HepG2 (cell line): Measurements from ENCODE around the gene CCL17. TPM values are rescaled to one million over a fixed set of nuclear protein-coding genes. Genes with fewer than 3 reads are reported as not detected.

Experiments
- HNRNPK ChIP-seq: fragments of 200-400 bp; formaldehyde crosslinking; IDR thresholded peaks from 2 replicates; pipeline ENCODE4 v1.6.1; 2018; ENCODE audit warnings: low read length, low read depth, moderate library complexity, mild to moderate bottlenecking; ENCODE audit not compliant: poor library complexity, severe bottlenecking
- NFE2L1 ChIP-seq: sonication (generic); formaldehyde crosslinking; IDR thresholded peaks from 2 replicates; pipeline ENCODE4 v1.4.0; 2020; ENCODE audit warnings: missing genetic modification reagents, mild to moderate bottlenecking, borderline replicate concordance
- RBFOX2 ChIP-seq: fragments of 200-400 bp; formaldehyde crosslinking; IDR thresholded peaks from 2 replicates; pipeline ENCODE4 v1.6.1; 2017; ENCODE audit warnings: low read depth, mild to moderate bottlenecking, low read length
- RBM22 ChIP-seq: fragments of 200-400 bp; formaldehyde crosslinking; optimal IDR thresholded peaks from 2 replicates; pipeline ENCODE3; 2017; ENCODE audit warnings: mild to moderate bottlenecking, low read length, moderate library complexity
- SALL2 ChIP-seq: sonication (generic); formaldehyde crosslinking; IDR thresholded peaks from 2 replicates; pipeline ENCODE4 v1.8.1; 2023; ENCODE audit warnings: mild to moderate bottlenecking, missing genetic modification reagents, inconsistent platforms
- SAP130 ChIP-seq: IDR thresholded peaks from 2 replicates; pipeline ENCODE4 v1.6.1; 2016; ENCODE audit warnings: low read depth
- XRCC5 ChIP-seq: fragments of 200-400 bp; formaldehyde crosslinking; optimal IDR thresholded peaks from 2 replicates; pipeline ENCODE3; 2017; ENCODE audit warnings: mild to moderate bottlenecking, low read length
- ZNF33B ChIP-seq: sonication (generic); formaldehyde crosslinking; IDR thresholded peaks from 2 replicates; pipeline ENCODE4 v1.5.1; 2020; ENCODE audit warnings: mild to moderate bottlenecking, missing genetic modification reagents
- ZNF629 ChIP-seq: sonication (generic); formaldehyde crosslinking; conservative IDR thresholded peaks from 2 replicates; pipeline ENCODE4 v1.5.0; 2020; ENCODE audit warnings: missing genetic modification reagents
- ZNF709 ChIP-seq: sonication (generic); formaldehyde crosslinking; IDR thresholded peaks from 2 replicates; pipeline ENCODE4 v1.5.0; 2020; ENCODE audit warnings: mild to moderate bottlenecking, missing genetic modification reagents
- ZNF772 ChIP-seq: sonication (generic); formaldehyde crosslinking; IDR thresholded peaks from 2 replicates; pipeline ENCODE4 v1.5.0; 2020; ENCODE audit warnings: mild to moderate bottlenecking, missing genetic modification reagents
- polyA plus RNA-seq, 8 experiments: library from polyadenylated mRNA; depleted of rRNA in 3 of 8; stranded (reverse) in 7 of 8; unstranded in 1 of 8; fragments of >200 nt; fragmentation: Illumina TruSeq in 4 of 8; extraction: Trizol in 4 of 8; gene quantifications; 2 replicates each; pipeline versions ENCODE4 v1.2.1 to v1.2.3, GENCODE V29; 2011 to 2016; ENCODE audit warnings: low read depth in 4 of 8, missing spikeins in 1 of 8, mixed read lengths in 1 of 8; ENCODE audit not compliant: insufficient read depth in 1 of 8
- total RNA-seq, 5 experiments: library from RNA; depleted of rRNA; stranded (reverse); fragments of >200 nt; fragmentation: Illumina TruSeq; extraction: Trizol; gene quantifications; 2 replicates each; pipeline ENCODE4 v1.2.3, GENCODE V29; 2016; ENCODE audit warnings: low read depth in 1 of 5
- TF ChIP-seq, protein P1 (sequence below): sonication (generic); formaldehyde crosslinking; IDR thresholded peaks from 2 replicates; pipeline ENCODE4 v1.5.1; 2020; ENCODE audit warnings: missing genetic modification reagents, mild to moderate bottlenecking, borderline replicate concordance
- TF ChIP-seq, protein P2 (sequence below): sonication (generic); formaldehyde crosslinking; IDR thresholded peaks from 2 replicates; pipeline ENCODE4; 2020; ENCODE audit warnings: missing genetic modification reagents, mild to moderate bottlenecking, borderline replicate concordance
- TF ChIP-seq, protein P3 (sequence below): sonication (generic); formaldehyde crosslinking; IDR thresholded peaks from 2 replicates; pipeline ENCODE4 v1.4.0; 2020; ENCODE audit warnings: mild to moderate bottlenecking, missing genetic modification reagents
- TF ChIP-seq, protein P4 (sequence below): sonication (generic); formaldehyde crosslinking; IDR thresholded peaks from 2 replicates; pipeline ENCODE4 v1.4.0; 2020; ENCODE audit warnings: missing genetic modification reagents
- TF ChIP-seq, protein P5 (sequence below): sonication (generic); formaldehyde crosslinking; IDR thresholded peaks from 2 replicates; pipeline ENCODE4 v1.8.1; 2022; ENCODE audit warnings: low read depth, mild to moderate bottlenecking, missing genetic modification reagents

The CCL17 gene
- total and polyA plus RNA-seq, 2 of the 13 experiments (the other 11 are each of a cell fraction or from before 2014, with no cell fraction given) = not detected

DNA sequence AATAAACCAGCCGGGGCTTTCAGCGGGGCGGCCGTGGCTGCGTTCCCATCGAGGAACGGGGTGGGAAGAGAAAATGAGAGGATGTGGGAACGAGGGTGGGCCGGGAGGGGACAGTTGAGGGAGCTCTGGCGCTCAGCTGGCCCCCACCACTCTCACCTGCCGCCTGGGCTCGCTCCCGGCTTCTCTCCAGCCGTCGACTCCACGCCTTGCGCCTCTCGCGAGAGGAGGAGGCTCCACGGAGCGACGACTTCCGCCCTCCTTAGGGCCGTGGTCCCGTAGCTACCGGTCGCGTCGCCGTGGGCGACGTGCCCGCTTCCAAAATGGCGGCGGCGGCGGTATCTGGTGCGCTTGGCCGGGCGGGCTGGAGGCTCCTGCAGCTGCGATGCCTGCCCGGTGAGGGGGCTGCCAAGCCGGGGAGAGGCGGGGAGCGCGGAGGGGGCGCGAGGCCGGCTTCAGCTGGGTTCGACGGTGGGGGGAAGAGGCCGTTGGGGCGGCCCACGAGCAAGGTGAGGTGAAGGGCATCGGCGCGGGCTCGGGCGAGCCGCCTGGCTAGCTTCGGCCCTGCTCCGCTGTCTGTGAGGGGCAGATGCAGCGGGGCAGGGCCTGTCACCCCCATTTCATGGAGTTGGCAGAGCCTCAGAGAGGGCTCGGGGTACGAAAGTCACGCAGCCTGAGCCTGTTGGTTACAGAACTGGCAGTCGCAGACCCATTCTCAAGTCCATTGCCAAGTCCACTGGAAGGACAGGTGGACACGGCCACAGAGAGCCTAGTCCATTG is 42.8 kb downstream of the CCL17 start, which contains the start of the genes CIAPIN1 and COQ9 (continued):
- TF ChIP-seq, protein P1, sequence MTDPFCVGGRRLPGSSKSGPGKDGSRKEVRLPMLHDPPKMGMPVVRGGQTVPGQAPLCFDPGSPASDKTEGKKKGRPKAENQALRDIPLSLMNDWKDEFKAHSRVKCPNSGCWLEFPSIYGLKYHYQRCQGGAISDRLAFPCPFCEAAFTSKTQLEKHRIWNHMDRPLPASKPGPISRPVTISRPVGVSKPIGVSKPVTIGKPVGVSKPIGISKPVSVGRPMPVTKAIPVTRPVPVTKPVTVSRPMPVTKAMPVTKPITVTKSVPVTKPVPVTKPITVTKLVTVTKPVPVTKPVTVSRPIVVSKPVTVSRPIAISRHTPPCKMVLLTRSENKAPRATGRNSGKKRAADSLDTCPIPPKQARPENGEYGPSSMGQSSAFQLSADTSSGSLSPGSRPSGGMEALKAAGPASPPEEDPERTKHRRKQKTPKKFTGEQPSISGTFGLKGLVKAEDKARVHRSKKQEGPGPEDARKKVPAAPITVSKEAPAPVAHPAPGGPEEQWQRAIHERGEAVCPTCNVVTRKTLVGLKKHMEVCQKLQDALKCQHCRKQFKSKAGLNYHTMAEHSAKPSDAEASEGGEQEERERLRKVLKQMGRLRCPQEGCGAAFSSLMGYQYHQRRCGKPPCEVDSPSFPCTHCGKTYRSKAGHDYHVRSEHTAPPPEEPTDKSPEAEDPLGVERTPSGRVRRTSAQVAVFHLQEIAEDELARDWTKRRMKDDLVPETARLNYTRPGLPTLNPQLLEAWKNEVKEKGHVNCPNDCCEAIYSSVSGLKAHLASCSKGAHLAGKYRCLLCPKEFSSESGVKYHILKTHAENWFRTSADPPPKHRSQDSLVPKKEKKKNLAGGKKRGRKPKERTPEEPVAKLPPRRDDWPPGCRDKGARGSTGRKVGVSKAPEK (CRISPR knock-in tag) = no peak
- TF ChIP-seq, protein P2, sequence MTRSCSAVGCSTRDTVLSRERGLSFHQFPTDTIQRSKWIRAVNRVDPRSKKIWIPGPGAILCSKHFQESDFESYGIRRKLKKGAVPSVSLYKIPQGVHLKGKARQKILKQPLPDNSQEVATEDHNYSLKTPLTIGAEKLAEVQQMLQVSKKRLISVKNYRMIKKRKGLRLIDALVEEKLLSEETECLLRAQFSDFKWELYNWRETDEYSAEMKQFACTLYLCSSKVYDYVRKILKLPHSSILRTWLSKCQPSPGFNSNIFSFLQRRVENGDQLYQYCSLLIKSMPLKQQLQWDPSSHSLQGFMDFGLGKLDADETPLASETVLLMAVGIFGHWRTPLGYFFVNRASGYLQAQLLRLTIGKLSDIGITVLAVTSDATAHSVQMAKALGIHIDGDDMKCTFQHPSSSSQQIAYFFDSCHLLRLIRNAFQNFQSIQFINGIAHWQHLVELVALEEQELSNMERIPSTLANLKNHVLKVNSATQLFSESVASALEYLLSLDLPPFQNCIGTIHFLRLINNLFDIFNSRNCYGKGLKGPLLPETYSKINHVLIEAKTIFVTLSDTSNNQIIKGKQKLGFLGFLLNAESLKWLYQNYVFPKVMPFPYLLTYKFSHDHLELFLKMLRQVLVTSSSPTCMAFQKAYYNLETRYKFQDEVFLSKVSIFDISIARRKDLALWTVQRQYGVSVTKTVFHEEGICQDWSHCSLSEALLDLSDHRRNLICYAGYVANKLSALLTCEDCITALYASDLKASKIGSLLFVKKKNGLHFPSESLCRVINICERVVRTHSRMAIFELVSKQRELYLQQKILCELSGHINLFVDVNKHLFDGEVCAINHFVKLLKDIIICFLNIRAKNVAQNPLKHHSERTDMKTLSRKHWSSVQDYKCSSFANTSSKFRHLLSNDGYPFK (CRISPR knock-in tag) = peak; percentile 94; the same call in 1 of the 2 replicates
- TF ChIP-seq ZNF629 (CRISPR knock-in tag) (peak; percentile 73), RBFOX2 (peak; percentile 99), NFE2L1 (CRISPR knock-in tag) (peak; percentile 88; the same call in 1 of the 2 replicates), SAP130 (CRISPR knock-in tag) (peak; percentile 99), SALL2 (CRISPR knock-in tag) (peak; percentile 99), ZNF772 (CRISPR knock-in tag) (peak; percentile 78; the same call in 1 of the 2 replicates), ZNF709 (peak; percentile 98), XRCC5 (no peak), ZNF33B (CRISPR knock-in tag) (peak; percentile 92), RBM22 (no peak), HNRNPK (peak; percentile 95)
- TF ChIP-seq, protein P3, sequence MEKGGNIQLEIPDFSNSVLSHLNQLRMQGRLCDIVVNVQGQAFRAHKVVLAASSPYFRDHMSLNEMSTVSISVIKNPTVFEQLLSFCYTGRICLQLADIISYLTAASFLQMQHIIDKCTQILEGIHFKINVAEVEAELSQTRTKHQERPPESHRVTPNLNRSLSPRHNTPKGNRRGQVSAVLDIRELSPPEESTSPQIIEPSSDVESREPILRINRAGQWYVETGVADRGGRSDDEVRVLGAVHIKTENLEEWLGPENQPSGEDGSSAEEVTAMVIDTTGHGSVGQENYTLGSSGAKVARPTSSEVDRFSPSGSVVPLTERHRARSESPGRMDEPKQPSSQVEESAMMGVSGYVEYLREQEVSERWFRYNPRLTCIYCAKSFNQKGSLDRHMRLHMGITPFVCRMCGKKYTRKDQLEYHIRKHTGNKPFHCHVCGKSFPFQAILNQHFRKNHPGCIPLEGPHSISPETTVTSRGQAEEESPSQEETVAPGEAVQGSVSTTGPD = no peak
- TF ChIP-seq, protein P4, sequence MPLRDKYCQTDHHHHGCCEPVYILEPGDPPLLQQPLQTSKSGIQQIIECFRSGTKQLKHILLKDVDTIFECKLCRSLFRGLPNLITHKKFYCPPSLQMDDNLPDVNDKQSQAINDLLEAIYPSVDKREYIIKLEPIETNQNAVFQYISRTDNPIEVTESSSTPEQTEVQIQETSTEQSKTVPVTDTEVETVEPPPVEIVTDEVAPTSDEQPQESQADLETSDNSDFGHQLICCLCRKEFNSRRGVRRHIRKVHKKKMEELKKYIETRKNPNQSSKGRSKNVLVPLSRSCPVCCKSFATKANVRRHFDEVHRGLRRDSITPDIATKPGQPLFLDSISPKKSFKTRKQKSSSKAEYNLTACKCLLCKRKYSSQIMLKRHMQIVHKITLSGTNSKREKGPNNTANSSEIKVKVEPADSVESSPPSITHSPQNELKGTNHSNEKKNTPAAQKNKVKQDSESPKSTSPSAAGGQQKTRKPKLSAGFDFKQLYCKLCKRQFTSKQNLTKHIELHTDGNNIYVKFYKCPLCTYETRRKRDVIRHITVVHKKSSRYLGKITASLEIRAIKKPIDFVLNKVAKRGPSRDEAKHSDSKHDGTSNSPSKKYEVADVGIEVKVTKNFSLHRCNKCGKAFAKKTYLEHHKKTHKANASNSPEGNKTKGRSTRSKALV (CRISPR knock-in tag) = no peak; the same call in 1 of the 2 replicates
- TF ChIP-seq, protein P5, sequence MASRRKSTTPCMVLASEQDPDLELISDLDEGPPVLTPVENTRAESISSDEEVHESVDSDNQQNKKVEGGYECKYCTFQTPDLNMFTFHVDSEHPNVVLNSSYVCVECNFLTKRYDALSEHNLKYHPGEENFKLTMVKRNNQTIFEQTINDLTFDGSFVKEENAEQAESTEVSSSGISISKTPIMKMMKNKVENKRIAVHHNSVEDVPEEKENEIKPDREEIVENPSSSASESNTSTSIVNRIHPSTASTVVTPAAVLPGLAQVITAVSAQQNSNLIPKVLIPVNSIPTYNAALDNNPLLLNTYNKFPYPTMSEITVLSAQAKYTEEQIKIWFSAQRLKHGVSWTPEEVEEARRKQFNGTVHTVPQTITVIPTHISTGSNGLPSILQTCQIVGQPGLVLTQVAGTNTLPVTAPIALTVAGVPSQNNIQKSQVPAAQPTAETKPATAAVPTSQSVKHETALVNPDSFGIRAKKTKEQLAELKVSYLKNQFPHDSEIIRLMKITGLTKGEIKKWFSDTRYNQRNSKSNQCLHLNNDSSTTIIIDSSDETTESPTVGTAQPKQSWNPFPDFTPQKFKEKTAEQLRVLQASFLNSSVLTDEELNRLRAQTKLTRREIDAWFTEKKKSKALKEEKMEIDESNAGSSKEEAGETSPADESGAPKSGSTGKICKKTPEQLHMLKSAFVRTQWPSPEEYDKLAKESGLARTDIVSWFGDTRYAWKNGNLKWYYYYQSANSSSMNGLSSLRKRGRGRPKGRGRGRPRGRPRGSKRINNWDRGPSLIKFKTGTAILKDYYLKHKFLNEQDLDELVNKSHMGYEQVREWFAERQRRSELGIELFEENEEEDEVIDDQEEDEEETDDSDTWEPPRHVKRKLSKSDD (CRISPR knock-in tag) = peak; percentile 65; the same call in 1 of the 2 replicates
